Measurements from ENCODE around the gene TMC1.

- TF ChIP-seq CTCF (IDR thresholded peaks at IDR 0.05) (no peak), POLR2A (IDR thresholded peaks at IDR 0.05) (no peak), EP300 (IDR thresholded peaks at IDR 0.05) (no peak)
Observed at GRCh38 chr9:72687331-72687730, 165.9 kb downstream of the TMC1 start.

Measured in tibial nerve (tissue), 4 donors.